ENCODE data around the gene RANBP17.

RANBP17 gene

DNA sequence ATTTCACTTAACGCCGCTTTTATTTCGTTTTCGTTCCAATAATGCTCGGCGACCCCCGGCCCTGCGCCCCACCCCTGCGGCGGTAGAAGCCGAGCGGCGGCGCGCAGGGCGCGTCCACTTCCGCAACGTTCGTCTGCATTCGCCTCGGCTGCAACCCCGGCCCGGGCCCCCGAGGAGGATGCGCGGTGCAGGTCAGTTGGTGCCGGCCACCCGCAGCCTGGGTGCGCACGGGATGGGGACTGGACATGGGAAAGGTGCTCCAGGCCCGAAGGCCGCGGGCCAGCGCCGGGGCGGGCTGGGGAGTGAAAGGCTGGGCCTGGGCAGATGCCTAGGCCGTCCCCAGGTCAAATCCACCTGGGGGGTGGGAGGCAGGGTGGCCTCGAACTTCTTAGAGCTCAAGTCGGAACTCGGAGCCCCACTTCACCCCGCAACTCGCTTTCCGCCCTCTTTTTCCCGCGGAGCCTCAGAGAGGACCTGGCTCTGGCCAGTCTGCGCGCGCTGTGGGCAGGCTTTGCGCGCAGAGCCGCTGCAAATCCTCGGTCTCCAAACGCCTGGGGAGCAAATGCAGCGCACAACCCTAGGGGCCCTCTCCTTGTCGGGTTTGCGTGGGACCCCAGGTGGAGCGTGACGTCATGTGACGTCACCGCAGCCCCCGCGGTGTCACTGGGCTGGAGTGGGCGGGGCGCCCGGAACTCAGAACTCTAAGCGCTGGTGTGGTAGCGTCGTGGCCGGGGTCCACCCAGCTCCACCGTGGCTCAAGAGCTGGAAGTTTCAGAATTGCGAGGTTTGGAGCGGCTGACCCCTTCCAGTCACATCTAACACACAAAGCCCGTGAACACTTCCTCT, 450.5 kb downstream of the RANBP17 start:
- TF ChIP-seq CTCF (conservative IDR thresholded peaks at IDR 0.05; ENCODE audit: low read depth, low read length), result no peak
- no peak for DNase-seq (ENCODE audit: low read depth)
- H3K4me3 ChIP-seq (ENCODE audit: low read length), result no peak overlapping the region

DNA sequence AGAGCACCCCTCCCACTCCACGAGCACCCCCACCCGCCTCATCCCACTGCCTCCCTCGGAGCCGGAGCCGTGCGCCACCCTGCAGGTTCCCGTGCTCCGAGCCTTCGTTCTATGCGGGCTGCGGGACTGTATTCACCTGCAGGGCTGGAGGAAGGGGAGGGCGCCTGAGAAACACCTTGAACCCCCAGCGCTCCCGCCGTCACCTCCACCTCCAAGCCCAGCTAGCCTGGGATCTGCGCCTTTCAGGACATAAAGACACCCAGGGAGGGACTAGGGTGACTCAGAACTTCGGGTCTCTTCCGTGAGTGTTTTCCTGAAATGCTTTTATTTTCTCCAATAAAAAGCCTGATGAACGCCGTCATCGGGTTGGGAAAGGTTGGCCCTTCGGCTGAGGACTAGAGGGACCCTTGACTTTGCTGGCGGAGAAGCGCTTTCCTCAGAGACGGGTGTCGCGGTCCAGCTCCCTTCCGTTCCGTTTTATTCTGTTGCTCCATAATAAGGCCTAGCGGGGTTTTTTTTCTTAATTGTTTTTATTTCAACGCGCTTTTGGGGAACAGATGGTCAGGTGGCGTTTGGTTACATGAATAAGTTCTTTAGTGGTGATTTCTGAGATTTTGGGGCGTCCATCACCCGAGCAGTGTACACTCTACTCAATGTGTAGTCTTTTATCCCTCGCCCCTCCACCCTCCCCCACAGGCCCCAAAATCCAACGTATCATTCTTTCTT, 451.8 kb downstream of the RANBP17 start:
- no peak for TF ChIP-seq CTCF (conservative IDR thresholded peaks at IDR 0.05; ENCODE audit: low read depth, low read length)
- DNase-seq (ENCODE audit: low read depth), result no peak
- H3K4me3 ChIP-seq (ENCODE audit: low read length), result no peak overlapping the region

GRCh38 chr5:171314728-171315385, 453.0 kb downstream of the RANBP17 start:
- DNase-seq (ENCODE audit: low read depth), result no peak
- TF ChIP-seq CTCF (conservative IDR thresholded peaks at IDR 0.05; ENCODE audit: low read depth, low read length), result no peak
- no peak overlapping the region for H3K4me3 ChIP-seq (ENCODE audit: low read length)

DNA sequence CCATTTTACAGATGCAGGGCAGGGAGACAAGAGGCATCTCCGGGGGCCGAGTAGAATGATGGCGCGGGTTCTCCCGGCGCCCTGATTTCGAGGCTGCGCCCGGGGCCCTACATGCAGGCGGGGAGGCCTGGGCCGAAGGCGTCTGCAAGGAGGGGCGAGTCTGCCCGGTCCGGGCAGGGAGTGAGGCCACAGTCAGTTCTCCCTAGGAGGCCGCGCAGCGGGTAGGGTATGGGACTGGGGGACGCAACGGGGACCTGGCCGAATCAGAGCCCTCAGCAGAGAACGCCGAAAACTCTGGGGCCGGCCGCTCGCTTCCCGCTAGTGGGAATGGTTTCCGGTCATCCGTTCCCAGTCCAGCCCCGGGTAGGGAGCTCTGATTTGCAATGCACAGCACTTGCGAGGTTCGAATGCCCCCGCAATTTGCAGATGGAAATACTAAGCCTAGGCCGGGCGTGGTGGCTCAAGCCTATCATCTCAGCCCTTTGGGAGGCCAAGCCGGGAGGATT, 453.6 kb downstream of the RANBP17 start:
- H3K4me3 ChIP-seq (ENCODE audit: low read length), result no peak overlapping the region
- TF ChIP-seq CTCF (conservative IDR thresholded peaks at IDR 0.05; ENCODE audit: low read depth, low read length), result no peak
- no peak for DNase-seq (ENCODE audit: low read depth)

- no peak for DNase-seq (ENCODE audit: low read depth)
- TF ChIP-seq CTCF (conservative IDR thresholded peaks at IDR 0.05; ENCODE audit: low read depth, low read length), result no peak
- no peak overlapping the region for H3K4me3 ChIP-seq (ENCODE audit: low read length)
These were observed 454.1 kb downstream of the RANBP17 start for GRCh38 chr5:171315925-171316257.

- no peak for DNase-seq (ENCODE audit: low read depth)
- no peak for TF ChIP-seq CTCF (conservative IDR thresholded peaks at IDR 0.05; ENCODE audit: low read depth, low read length)
- no peak overlapping the region for H3K4me3 ChIP-seq (ENCODE audit: low read length)
These were observed 454.7 kb downstream of the RANBP17 start for GRCh38 chr5:171316258-171317121.
